NCI-H345 treated with DMSO at 0.1 percent for 48 hours (cell line): Measurements from ENCODE around the gene IRF2BPL.
A peak's percentile ranks its signal among the peaks of the same experiment; 100 is the strongest.

Experiments
- DNase-seq: peaks from one replicate; lab custom pipeline; 2025; ENCODE audit not compliant: unreplicated experiment; lab: John Stamatoyannopoulos, UW

Gene IRF2BPL

DNA sequence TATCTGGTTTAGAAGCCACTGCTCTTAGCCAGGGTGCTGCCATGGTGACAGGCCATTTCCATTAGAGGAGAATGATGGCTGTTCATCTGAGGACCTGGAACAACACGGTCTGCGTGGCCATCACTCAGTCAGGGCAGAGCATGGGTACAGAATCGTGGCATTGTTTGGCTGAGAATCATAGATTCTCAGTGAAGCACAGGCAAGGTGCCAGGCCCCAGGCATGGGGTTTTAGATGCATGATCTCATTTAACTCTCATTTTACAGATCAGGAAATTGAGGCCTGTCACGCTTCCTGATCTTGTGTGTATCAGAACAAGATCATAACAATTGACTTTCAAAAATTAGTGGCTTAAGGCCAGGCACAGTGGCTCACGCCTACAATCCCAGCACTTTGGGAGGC lies 26.8 kb upstream of the IRF2BPL start:
- DNase-seq, result no peak

DNA sequence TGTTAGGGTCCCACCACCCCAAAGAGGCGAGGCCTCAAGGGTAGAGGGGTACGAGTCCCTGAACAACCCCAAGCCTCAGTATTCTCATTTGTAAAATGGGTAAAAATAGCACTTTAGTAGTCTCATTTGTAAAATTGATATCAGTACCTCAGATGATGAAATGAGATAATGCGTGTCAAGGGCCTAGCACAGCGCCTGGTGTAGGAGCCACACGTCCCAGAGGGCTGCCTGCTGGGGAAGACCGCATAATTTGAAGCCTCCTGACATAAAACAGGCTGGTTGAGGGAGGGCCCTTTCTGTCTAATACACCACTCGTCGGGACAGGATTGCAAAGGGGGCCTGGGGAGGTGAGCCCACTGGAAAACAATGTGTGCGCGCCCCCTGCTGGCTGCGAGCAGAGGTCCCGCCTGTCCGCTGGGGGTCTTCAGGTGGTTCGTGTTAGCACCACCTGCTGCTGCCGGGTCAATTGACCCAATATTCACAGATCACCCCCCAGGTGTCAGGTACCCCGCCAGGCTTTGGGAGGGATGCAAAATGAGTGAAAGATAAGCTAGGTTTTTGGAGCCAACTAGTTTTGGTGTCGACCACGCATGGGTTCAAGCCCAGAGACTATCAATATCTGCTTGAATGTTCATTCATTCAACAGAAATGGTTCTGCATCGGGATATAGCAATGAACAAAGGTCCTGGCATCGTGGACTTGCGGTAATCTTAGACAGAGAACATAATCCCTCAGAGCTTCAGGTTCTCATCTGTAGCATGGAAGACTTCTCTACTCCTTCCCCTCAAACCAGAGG lies 24.7 kb upstream of the IRF2BPL start:
- no peak for DNase-seq

DNA sequence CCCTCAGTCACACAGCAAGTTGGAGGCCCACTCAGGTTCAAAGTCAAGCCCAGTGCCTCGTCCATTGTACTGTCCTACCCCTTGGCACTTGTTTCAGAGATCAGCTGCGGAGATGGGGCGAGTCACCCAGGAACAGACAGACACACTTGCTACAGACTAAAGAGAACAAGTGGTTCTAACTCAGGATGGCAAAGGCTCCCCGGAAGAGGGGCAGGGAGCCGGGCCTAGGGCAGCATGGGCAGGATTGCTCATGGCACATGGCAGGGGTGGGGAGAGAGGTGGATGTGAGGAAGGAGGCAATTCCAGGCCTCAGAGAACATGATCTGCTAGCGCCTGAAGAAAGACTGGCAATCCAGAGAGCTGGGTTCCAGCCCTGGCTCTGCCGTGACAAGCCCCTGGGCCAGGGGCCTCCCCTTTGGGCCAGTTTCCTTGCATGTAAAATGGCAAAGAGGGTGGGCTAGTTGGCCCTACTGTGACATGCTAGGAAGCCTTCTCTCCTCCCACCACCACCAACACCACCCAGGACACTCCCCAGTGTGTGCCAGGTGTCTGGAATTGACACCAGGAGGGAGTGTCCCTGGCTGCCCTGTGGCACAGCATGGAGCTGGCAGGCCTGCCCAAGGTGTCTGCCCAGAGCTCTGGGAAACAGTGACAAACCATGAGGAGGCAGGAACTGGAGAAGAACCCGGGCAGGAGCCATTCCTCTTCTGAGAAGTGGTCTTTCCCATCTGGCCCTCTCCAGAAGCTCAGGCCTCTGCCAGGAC lies 24.0 kb upstream of the IRF2BPL start:
- no peak for DNase-seq

DNA sequence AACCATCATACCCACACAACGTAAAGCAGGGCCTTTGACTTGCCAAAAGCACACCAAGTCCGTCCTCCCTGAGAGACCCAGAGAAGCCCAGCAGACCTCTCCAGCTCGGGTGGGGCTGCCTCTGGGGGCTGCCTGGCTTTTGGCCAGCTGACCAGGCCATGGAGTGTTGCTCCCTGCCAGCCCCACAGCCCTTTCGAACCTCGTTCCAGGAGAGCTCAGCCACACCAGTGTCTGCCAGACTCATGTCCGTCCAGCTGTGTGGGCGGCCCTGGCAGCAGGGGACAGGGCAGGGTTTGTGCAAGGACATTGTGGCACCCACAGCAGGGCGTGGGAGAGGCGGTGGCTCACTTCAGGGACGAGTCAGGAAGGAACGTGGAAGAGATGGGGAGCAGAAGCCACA lies 22.6 kb upstream of the IRF2BPL start:
- DNase-seq, result no peak

DNA sequence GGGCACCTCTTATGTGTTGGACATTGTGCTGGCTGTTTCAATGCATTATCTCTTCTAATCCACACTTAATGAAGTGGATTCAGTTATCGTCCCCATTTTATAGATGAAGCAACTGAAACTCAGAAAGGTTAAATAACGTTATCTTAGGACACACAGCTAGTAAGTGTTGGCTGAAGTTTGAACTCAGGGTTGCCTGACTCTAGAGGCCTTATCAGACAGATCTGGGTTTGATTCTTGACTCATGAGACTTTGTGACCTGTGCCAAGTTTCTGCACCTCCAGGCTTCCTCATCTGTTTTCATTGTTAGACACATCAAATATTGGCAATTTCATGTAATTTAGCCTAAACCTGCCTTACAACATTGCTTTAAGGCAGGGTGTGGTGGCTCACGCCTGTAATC lies 18.2 kb upstream of the IRF2BPL start:
- no peak for DNase-seq

- no peak for DNase-seq
Measured at GRCh38 chr14:77045238-77046162, 17.0 kb upstream of the IRF2BPL start.

GRCh38 chr14:77044783-77045237 lies 16.3 kb upstream of the IRF2BPL start:
- DNase-seq, result no peak

DNA sequence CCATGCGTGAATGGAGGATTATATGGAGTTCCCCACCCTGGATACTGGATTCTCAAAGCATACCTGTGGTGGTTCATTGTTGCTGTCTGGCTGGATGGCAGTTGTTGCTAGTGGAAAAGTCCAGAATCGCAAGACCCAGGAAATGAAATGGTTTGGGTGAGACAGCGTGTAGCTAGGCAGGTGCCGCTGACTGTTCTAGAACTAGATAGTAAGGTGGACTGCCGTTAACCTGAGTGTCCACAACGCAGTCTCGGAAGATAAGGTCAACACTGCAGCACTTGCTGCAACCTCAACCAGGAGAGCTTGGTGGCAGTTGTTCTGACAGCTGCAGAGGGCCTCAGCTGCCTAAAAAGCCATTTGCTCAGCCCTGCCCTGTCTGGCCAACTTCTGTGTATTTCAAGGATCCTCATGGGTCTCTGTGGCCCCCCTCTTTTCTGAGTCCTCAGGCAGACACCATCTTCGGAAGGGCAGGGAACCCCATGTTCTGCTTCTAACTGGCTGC lies 15.5 kb upstream of the IRF2BPL start:
- DNase-seq, result no peak

DNA sequence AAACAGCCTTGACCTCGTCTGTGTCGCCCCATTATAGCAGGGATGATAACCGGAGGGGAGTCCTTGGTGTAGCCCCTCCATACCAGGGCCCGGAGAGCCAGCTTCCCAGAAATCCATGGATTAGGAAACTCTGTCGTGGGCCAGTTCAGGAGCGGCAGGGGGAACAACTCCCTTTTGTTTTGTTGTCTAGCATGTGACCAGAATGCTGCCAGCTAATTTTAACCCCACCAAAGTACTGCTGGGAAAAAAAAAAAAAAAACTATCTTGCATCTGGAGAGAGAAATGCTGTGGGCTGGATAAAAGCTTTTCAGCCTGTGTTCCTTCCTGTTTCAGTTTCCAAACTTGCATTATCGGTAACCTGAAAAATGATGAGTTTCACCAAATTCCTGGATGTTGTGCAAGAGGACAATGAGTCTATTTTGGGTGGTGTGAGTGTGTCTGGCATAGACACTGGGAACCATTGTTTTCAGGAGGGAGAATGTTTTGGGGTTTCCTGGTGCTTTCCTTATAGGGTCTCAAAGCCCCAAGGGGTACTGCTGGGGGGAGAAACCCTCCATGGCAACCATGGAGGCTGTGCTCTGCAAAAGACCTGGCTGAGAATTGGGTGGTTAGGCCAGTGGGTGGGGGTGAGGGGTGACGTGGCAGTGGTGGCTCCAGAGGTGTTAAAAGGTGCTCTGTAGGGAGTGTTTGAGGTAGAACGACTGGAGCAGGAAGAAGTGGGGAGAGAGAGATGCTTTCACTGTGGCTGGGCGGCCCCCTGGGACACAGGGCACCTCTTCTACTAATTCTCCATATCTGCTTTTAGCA lies 14.9 kb upstream of the IRF2BPL start:
- no peak for DNase-seq

- DNase-seq, result no peak
Measured at GRCh38 chr14:77041881-77042545, 13.5 kb upstream of the IRF2BPL start.

DNA sequence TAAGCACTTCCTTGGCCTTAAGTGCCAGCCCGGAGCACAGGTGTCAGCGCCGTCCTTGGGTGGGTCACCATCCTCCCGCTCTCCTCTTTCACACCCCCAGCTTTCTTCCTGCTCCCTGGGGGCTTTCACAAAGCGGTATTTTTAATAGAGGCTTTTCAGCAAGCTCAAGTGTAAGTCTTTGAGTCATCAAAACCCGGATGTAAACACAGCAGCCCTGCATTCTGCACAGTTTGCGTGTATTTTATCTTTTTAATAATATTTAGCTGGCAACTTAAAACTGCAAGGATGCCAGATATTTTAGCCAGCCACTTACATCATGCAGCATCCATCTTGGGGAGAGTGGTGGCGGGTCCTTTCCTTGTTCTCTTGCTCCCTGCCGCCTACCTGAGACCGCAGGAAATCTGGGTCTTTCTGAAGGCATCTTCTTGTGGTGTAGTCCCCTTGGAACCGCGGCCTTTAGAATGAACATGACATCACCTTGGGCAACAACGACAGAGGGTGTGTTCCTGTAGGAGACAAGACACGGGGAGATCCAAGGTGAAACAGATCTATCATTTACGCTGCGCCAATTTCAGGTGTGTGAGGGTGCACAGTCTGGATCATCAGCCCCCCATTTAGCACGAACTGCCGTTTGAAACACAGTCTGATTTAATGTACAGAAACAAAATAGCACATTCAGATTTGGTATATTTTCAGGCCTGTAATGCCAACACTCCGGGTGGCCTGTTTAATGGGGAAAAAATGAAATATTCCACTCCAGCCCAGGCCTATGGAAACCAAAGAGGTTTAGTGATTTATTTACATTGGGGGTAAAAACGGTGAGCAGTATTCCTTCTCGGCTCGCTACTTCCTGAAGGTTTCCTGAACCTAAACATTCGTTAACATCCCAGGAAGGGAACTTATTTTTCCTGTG lies 12.5 kb upstream of the IRF2BPL start:
- DNase-seq, result peak; percentile 87

GRCh38 chr14:77040059-77040740 lies 11.7 kb upstream of the IRF2BPL start:
- DNase-seq, result peak; percentile 100

DNA sequence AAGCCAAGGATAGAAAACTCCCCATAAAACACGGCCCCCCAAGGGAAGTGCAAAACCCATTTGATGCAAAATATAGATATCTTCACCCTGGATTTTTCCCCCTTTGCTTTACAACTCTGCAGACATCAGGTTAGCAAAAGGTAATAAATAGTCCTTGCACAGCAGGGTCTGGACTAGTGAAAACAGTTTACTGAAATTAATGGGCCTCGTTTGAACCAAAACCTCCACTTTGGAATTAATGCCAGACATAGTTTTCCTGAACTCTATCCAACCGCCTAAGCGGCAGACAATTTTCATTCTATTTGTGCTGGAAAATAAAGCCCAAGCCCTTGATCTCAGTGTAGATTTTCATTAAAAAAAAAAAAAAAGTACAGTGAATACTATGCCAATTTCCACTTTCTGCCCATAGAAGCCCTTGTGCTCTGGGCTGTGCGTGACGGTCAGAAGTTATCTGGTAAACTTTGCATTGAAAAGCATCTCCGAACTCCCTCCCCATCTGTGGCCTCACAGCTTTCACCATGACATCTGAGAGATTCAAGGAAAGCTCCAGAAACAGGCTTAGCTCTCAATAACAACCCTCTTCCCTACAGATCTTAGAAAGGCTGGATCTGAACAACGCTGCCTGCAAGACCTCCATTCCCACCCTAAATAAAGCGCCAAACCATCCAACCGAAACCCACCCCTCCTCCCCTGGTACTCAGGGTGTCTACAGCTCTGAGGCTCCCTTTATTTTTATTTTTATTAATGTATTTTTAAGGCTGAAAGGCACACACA lies 11.0 kb upstream of the IRF2BPL start:
- DNase-seq, result peak; percentile 48

DNA sequence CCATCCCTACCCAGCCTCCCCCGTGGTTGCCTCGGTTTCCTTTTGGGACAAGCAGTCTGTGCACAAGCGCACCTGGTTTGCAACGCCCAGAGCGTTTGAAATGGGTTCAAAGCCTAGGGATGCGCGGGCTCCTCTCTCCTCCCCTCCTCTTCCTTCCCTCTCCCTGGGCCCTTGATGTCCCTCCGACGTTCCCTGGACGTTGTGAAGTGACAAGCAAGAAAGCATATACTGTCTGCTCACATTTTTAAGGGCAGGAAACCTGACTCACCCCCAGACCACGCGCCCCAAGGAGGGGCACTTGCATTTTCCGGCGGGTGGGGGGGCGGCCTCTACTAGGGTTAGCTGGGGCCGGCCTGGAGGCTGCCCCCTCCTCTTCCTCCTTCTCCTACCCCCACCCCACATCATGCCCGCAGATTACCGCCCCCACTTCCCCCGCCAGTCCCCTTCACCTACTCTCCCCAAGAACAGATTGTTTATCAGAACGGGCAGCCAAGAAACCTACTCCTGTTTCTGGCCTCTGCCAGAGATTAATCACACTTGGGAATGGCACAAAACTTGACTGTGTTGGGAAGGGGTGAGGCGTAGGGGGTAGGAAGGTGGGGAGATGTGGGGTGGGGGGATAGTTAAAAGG lies 9.5 kb upstream of the IRF2BPL start:
- no peak for DNase-seq

GRCh38 chr14:77037215-77037937 lies 8.9 kb upstream of the IRF2BPL start:
- no peak for DNase-seq
